ENCODE data around the gene ATXN10.
"Not testable (repeated sequence)": the region's sequence is repeated elsewhere in the genome, so short reads cannot be mapped to it uniquely, and the experiment has no call there.

The ATXN10 gene

DNA sequence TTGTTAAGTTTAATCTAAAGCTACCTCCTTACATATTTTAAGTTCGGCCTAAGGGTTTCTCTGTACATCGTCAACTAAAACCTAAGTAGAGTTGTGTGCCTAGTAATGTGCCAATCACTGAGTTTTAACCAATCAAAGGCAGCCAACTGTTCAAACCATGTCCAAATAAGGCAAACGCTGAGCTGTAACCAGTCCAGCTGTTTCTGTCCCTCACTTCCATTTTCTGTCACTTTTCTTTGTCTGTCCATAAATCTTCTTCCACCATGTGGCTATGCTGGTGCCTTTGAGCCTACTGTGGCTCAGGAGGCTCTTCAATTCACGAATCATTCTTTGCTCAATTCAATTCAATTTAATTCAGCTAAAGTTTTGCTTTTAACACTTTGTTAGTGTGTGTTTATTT, 13.9 kb upstream of the ATXN10 start:
- no peak for DNase-seq (ENCODE audit: low read depth)
- no peak overlapping the region for H3K4me3 ChIP-seq (ENCODE audit: low read depth, low read length)
- TF ChIP-seq MAX (IDR thresholded peaks at IDR 0.05; ENCODE audit: low read depth, low read length): no peak
- TF ChIP-seq POLR2A (IDR thresholded peaks at IDR 0.05; ENCODE audit: extremely low read depth, insufficient read length): no peak
- no peak for TF ChIP-seq CTCF (IDR thresholded peaks at IDR 0.05; ENCODE audit: low read depth, low read length)
- TF ChIP-seq MYC (IDR thresholded peaks at IDR 0.05; ENCODE audit: low read depth, low read length): no peak

- no peak for DNase-seq (ENCODE audit: low read depth)
- H3K4me3 ChIP-seq (ENCODE audit: low read depth, low read length): no peak overlapping the region
- TF ChIP-seq MAX (IDR thresholded peaks at IDR 0.05; ENCODE audit: low read depth, low read length) (no peak), CTCF (IDR thresholded peaks at IDR 0.05; ENCODE audit: low read depth, low read length) (no peak), POLR2A (IDR thresholded peaks at IDR 0.05; ENCODE audit: extremely low read depth, insufficient read length) (no peak), MYC (IDR thresholded peaks at IDR 0.05; ENCODE audit: low read depth, low read length) (no peak)
Observed at GRCh38 chr22:45664136-45664646, 7.4 kb upstream of the ATXN10 start.

- TF ChIP-seq CTCF (IDR thresholded peaks at IDR 0.05; ENCODE audit: low read depth, low read length) (no peak), MYC (IDR thresholded peaks at IDR 0.05; ENCODE audit: low read depth, low read length) (no peak), MAX (IDR thresholded peaks at IDR 0.05; ENCODE audit: low read depth, low read length) (no peak), POLR2A (IDR thresholded peaks at IDR 0.05; ENCODE audit: extremely low read depth, insufficient read length) (no peak)
- H3K4me3 ChIP-seq (ENCODE audit: low read depth, low read length): no peak overlapping the region
- DNase-seq (ENCODE audit: low read depth): no peak
Observed at GRCh38 chr22:45667486-45667885, 4.1 kb upstream of the ATXN10 start.

GRCh38 chr22:45670363-45670762, 1.3 kb upstream of the ATXN10 start:
- not testable (repeated sequence) for DNase-seq (ENCODE audit: low read depth); H3K4me3 ChIP-seq (ENCODE audit: low read depth, low read length)

GRCh38 chr22:45670981-45671782, 452 bp upstream of the ATXN10 start:
- TF ChIP-seq MYC (IDR thresholded peaks at IDR 0.05; ENCODE audit: low read depth, low read length) (no peak), CTCF (IDR thresholded peaks at IDR 0.05; ENCODE audit: low read depth, low read length) (no peak), MAX (IDR thresholded peaks at IDR 0.05; ENCODE audit: low read depth, low read length) (no peak), POLR2A (IDR thresholded peaks at IDR 0.05; ENCODE audit: extremely low read depth, insufficient read length) (no peak)
- no peak for DNase-seq (ENCODE audit: low read depth)
- H3K4me3 ChIP-seq (ENCODE audit: low read depth, low read length): peak overlapping the region; percentile 91

DNA sequence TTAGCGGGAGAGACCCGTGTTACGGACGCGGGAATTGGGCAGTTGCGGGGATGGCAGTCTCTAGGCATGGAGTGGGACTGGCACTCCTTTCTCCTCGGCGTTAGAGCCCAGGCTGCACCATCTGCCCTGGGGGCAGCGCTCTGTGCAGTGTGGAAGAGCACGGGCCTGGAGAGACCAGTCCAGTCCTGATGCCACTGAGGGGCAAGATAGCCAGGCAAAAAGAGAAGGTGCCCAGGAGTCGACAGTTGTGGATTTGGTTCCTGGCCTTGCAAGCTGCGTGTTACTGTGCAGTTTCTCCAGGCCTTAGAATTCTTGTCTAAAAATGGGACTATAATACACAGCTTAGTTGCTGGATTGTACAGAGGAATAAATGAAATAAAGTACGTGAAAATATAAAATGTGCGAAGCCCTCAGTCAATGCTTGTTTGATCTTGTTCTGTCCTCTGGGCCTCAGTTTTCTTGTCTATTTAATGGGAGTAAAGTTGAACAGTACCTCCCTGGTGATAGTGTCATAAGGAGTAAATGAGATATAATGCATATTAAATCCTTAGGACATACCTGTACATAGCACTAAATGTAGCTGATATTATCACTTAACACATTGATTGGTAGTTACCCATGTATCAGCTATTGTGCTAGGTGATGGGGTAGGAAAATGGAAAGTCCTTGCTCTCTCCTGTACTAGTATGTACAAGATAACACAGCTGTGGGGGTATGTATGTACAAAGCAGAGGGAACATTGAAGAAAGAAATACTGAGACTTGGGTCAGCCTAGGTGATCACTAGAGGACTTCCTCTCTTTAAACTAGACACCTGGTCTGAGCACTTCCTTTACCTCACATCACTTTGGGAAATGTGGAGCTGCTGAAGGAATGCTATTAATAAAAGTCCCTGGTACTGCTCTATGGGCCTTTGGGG, 1.2 kb downstream of the ATXN10 start:
- DNase-seq (ENCODE audit: low read depth): no peak
- H3K4me3 ChIP-seq (ENCODE audit: low read depth, low read length): peak overlapping the region; percentile 91
- TF ChIP-seq POLR2A (IDR thresholded peaks at IDR 0.05; ENCODE audit: extremely low read depth, insufficient read length) (no peak), MAX (IDR thresholded peaks at IDR 0.05; ENCODE audit: low read depth, low read length) (no peak), MYC (IDR thresholded peaks at IDR 0.05; ENCODE audit: low read depth, low read length) (no peak), CTCF (IDR thresholded peaks at IDR 0.05; ENCODE audit: low read depth, low read length) (no peak)

Data from NB4 (cell line).